Measurements from ENCODE around the gene CAMK2A.
A peak's percentile ranks its signal among the peaks of the same experiment; 100 is the strongest.

Gene CAMK2A

GRCh38 chr5:150278916-150279315 lies 10.7 kb downstream of the CAMK2A start:
- peak; percentile 23 for DNase-seq (ENCODE audit: low read depth)

DNA sequence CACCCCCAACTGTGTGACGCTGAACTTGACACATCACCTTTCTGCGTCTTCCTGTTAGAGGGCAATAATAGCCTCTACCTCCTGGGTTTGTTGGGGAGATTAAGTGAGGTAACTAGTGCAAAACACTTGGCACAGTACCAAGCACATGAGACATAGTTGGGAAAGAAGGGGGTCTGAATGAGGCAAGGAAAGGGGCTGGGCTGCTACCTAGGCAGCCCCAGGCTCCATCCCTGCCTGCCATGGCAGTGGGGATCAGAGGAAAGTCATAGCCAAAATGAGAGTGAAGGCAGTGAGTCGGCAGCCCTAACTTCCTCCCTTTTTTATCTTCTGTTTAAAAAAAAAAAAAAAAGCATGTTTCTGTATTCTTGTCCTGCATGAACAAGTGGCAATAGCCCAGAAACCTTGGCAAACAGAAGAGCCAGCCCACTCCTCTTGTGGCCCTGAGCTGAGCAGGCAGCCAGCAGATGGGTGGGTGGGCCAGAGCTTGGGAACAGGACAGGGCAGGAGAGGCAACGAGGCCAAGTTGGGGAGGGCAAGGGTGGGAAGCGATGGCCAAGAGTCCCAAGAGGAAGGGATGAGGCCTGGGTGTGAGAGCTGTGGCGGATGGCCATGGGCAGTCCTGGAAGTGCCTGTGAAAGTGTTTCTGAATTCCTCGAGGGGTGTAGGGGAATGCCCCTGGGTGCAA lies 11.4 kb downstream of the CAMK2A start:
- no peak for DNase-seq (ENCODE audit: low read depth)

GRCh38 chr5:150277043-150277442 lies 12.5 kb downstream of the CAMK2A start:
- DNase-seq (ENCODE audit: low read depth) = no peak

DNA sequence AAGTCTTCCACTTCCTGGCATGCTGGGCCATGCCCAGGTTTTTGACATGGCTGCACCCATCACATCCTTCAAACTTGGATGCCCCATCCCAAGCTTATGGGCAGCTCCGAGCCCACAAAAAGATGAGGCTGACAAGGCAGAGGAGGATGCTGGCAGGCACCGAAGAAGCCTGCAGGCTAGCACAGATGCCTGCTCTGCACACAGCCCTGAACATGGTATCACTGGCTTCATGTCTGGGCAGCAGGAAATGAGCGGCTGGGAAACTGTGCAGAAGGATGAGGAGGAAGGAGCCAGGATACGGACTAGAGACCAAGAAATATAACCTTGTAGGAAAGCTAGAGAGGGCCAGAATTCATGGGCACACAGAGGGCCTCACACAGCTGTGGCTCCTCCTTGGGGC lies 14.8 kb downstream of the CAMK2A start:
- no peak for DNase-seq (ENCODE audit: low read depth)

GRCh38 chr5:150272531-150272930 lies 17.0 kb downstream of the CAMK2A start:
- DNase-seq (ENCODE audit: low read depth) = peak; percentile 36

DNA sequence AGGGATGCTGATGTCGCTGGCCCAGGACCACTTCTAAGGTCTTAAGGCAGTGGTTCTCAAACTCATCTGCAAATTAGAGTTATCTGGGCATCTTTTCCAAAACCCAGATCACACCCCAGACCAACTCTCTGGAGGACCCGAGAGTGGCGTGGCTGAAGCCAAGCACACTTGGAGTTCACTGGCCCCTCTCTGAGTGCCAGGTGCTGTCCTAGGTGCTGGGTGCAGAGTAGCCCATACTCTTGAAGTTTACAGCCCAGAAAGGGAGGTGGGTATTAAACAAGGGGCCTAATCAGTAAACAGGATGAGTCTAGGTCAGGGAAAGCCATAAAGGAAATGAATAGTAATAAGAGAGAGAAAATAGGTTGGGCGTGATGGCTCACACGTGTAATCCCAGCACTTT lies 17.6 kb downstream of the CAMK2A start:
- DNase-seq (ENCODE audit: low read depth) = no peak

GRCh38 chr5:150271296-150271692 lies 18.3 kb downstream of the CAMK2A start:
- no peak for DNase-seq (ENCODE audit: low read depth)

- no peak for DNase-seq (ENCODE audit: low read depth)
Observed at GRCh38 chr5:150270541-150271295, 18.9 kb downstream of the CAMK2A start.

DNA sequence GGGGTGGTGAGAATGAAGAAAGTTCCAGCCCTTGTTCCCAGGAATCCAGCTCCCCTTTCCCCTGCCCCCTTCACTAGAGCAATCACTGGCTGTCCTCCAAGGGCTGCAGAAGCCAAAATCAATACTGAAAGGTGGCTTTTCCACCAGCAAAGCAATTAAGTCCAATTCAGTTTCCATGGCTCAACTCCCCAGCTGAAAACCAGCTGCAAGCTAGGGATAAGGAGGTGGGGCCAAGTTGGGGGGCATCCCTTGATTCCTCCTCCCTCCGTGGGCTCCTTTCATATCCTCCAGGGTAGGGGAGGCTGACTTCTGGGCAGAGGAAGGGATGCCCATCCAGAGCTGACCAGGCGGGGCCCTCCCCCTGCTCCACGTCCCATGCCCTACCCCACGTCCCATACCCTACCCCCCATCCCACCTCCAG lies 22.7 kb downstream of the CAMK2A start:
- DNase-seq (ENCODE audit: low read depth) = no peak

GRCh38 chr5:150265870-150266383 lies 23.6 kb downstream of the CAMK2A start:
- DNase-seq (ENCODE audit: low read depth) = no peak

GRCh38 chr5:150264667-150265603 lies 24.6 kb downstream of the CAMK2A start:
- DNase-seq (ENCODE audit: low read depth) = no peak

DNA sequence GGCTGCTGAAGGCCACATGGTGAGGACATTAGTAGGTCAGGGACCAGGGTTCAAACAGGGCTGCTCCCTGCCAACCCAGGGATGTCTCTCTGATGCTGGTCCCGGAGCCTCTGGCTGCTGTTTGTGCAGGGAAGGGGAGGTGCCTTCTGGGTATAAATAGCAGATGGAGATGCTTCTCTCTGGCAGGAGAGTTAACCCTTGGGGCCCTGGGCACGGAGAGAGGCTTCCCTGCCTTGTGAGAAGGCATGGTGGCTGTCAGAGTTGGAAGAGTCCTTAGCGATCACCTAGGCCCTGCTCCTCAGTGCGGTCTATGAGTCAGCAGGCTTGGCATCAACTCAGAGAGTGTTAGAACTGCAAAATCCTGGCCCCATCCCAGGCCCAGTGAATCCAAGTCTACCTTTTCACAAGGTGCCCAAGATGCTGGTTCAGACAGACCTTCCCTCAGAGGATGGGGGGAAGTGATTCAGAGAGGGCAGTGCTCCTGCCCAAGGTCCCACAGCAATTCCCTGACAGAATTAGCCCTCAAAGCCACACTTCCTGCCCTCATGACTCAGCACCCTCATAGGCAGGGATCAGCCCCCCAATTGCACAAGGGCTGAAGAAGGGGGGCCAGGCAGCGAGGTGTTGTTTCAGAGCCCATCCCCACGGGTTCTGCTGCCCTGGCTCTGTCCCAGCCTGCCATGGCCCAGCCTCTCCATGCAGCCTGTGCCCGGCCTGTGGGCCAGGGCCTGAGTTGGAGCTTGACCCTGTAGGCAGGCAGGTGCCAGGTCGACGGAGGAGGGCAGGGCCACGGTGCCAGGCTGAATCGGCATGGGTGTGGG lies 25.6 kb downstream of the CAMK2A start:
- peak; percentile 60 for DNase-seq (ENCODE audit: low read depth)

DNA sequence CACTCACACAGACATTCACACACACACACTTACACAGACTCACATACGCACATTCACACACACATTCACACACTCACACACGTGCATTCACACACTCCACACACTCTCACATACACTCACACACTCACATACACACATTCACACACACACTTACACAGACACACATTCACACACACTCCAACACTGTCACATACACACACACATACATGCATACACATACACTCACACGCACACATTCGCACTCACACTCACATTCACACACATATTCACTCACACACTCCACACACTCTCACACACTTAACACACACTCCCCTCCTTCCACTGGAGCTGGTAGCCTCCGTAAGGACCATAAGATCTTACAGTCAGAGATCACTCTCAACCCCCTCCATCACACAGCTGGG lies 26.2 kb downstream of the CAMK2A start:
- no peak for DNase-seq (ENCODE audit: low read depth)

DNA sequence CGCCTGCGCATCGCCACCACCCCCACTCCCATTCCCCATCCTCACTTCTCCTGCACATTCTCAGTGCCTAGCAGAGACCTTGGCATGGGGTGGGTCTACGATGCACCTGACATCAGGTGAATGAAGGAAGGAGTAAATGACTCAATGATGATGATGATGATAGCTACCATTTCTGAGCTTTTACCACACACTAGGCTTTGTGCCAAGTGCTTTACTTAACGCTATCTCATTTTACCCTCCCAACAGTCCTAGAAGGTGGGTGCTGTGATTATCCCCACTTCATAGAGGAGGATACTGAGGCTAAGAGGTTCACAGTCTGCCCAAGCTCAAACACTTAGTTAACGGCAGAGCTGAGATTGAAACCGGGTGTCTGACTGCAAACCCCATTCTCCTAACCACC lies 27.1 kb downstream of the CAMK2A start:
- DNase-seq (ENCODE audit: low read depth) = no peak

DNA sequence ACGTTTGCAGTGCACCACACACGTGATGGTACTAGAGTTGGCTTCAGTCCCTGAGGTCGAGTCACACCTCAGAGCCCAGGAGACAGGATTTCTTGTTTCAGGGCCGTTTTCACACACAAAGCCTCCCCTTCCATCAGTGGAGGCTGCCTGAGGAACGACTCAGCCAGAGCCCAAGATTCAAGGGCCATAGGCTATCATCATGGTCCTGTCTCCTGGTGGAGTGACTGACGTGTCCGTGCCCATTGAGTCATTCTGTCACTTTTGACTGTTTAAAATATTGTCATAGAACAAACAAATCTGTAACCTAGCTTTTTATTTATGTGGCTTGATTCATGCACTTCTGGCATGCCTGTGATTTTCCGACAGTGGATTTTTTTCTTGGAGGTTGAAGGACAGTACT lies 28.3 kb downstream of the CAMK2A start:
- DNase-seq (ENCODE audit: low read depth) = no peak

DNA sequence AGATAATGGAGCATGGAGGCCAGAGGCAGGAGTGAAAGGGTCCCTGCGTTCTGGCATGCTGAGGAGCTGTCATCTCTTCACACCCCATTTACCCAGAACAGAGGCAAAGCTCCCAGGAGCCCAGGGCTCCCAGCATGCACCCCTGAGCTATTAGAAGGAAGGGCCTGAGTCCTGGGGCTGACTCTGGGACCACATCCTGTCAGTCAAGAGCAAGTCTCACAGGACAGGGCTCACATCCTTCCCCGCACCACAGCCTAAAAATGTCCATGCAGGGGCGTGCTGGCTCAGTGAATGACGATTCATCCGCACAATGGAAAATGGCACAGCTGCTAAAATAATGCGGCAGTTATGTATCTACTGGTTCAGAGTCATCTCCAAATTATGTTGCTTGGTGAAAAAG lies 31.4 kb downstream of the CAMK2A start:
- no peak for DNase-seq (ENCODE audit: low read depth)

GRCh38 chr5:150257424-150257823 lies 32.1 kb downstream of the CAMK2A start:
- no peak for DNase-seq (ENCODE audit: low read depth)

- DNase-seq (ENCODE audit: low read depth) = no peak
Observed at GRCh38 chr5:150256410-150257064, 33.0 kb downstream of the CAMK2A start.

DNA sequence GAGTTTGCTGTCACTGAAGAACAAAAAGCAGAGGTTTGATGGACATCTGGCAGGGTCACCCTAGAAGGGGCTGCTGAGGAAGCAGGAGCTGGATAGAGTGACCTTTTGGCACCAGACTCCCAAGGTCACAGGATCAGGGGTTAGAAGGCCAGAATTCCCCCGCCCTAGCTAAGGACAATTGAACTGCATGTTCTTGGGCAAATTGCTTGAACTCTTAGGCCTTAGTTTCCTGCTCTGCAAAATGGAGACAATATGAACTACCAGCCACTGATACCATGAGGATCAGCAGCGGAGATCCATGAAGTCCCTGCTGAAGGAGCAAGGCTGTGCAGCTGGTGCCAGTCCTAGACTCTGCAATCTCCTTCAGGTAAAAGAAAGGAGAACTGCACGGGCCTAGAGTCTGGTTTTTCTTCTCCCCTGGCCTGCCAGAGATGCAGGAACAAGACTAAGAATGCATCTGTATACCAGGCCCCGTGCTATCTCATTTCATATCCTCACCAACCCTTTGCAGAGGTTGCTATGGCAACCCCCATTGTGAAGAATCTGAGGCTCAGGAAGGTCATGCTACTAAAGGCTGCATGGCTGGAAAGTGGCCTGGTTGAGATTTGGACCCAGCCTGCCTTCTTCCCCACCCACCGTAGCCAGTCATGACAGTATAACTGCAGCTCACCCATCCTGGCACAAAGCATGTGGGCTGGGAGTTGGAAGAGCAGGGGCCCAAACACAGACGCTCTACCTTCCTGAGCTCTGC lies 33.7 kb downstream of the CAMK2A start:
- DNase-seq (ENCODE audit: low read depth) = no peak

GRCh38 chr5:150254774-150255173 lies 34.8 kb downstream of the CAMK2A start:
- DNase-seq (ENCODE audit: low read depth) = no peak
